ENCODE measurements around the gene CNKSR3. TPM values are rescaled to one million over a fixed set of nuclear protein-coding genes. Genes with fewer than 3 reads are reported as not detected.

Gene CNKSR3
- polyA plus RNA-seq, 1 donor from 2014 or later: 3.0 TPM

GRCh38 chr6:154491567-154492470, 18.7 kb downstream of the CNKSR3 start:
- TF ChIP-seq EP300 (conservative IDR thresholded peaks at IDR 0.05; ENCODE audit: poor library complexity, severe bottlenecking) (no peak), MXI1 (conservative IDR thresholded peaks at IDR 0.05; ENCODE audit: poor library complexity, severe bottlenecking) (no peak), SMC3 (conservative IDR thresholded peaks at IDR 0.05; ENCODE audit: poor library complexity) (no peak), EZH2 (IDR thresholded peaks at IDR 0.05; ENCODE audit: borderline replicate concordance, insufficient read depth, low read length, poor library complexity, severe bottlenecking) (no peak), TAF1 (IDR thresholded peaks at IDR 0.05; ENCODE audit: low read depth) (no peak), CTCF (IDR thresholded peaks at IDR 0.05; ENCODE audit: poor library complexity, severe bottlenecking) (no peak), POLR2AphosphoS5 (IDR thresholded peaks at IDR 0.05) (no peak), REST (IDR thresholded peaks at IDR 0.05; ENCODE audit: borderline replicate concordance) (no peak), RAD21 (conservative IDR thresholded peaks at IDR 0.05) (no peak)
- H3K9me3 ChIP-seq (ENCODE audit: low read length): no peaks in the 10 kb centered on the region

GRCh38 chr6:154489822-154490221, 20.7 kb downstream of the CNKSR3 start:
- Histone ChIP-seq H3K9ac (ENCODE audit: low read length) (no peak overlapping the region), H3K79me2 (replicated peaks; ENCODE audit: insufficient read depth, low read length) (no peaks in the 10 kb centered on the region), H3K27ac (ENCODE audit: low read length) (no peak overlapping the region), H3K9me3 (ENCODE audit: low read length) (no peaks in the 10 kb centered on the region), H3K27me3 (ENCODE audit: insufficient read depth, low read depth, low read length) (no peaks in the 10 kb centered on the region), H3K9me2 (ENCODE audit: insufficient read depth, low read length) (no peaks in the 10 kb centered on the region), H3K4me2 (ENCODE audit: low read length) (no peak overlapping the region), H2AFZ (ENCODE audit: low read depth, low read length) (no peak overlapping the region), H3F3A (ENCODE audit: insufficient read depth, low read length, poor library complexity, severe bottlenecking) (no peaks in the 10 kb centered on the region), H3K4me3 (ENCODE audit: low read length) (no peak overlapping the region), H3K36me3 (ENCODE audit: insufficient read depth, low read length) (no peaks in the 10 kb centered on the region), H4K20me1 (ENCODE audit: insufficient read depth) (no peaks in the 10 kb centered on the region)
- no peak for TF ChIP-seq TAF1 (IDR thresholded peaks at IDR 0.05; ENCODE audit: low read depth)
- TF ChIP-seq POLR2AphosphoS5 (IDR thresholded peaks at IDR 0.05): no peak
- no peak for TF ChIP-seq SMC3 (conservative IDR thresholded peaks at IDR 0.05; ENCODE audit: poor library complexity)
- TF ChIP-seq RAD21 (conservative IDR thresholded peaks at IDR 0.05): no peak
- no peak for TF ChIP-seq CTCF (IDR thresholded peaks at IDR 0.05; ENCODE audit: poor library complexity, severe bottlenecking)
- TF ChIP-seq EZH2 (IDR thresholded peaks at IDR 0.05; ENCODE audit: borderline replicate concordance, insufficient read depth, low read length, poor library complexity, severe bottlenecking): no peak
- TF ChIP-seq MXI1 (conservative IDR thresholded peaks at IDR 0.05; ENCODE audit: poor library complexity, severe bottlenecking): no peak
- no peak for TF ChIP-seq EP300 (conservative IDR thresholded peaks at IDR 0.05; ENCODE audit: poor library complexity, severe bottlenecking)
- no peak for TF ChIP-seq REST (IDR thresholded peaks at IDR 0.05; ENCODE audit: borderline replicate concordance)

More at GRCh38 chr6:154491567-154492470, 18.7 kb downstream of the CNKSR3 start:
- Histone ChIP-seq H3F3A (ENCODE audit: insufficient read depth, low read length, poor library complexity, severe bottlenecking) (no peaks in the 10 kb centered on the region), H4K20me1 (ENCODE audit: insufficient read depth) (no peaks in the 10 kb centered on the region), H3K9me2 (ENCODE audit: insufficient read depth, low read length) (no peaks in the 10 kb centered on the region), H3K4me2 (ENCODE audit: low read length) (no peak overlapping the region), H2AFZ (ENCODE audit: low read depth, low read length) (no peak overlapping the region), H3K36me3 (ENCODE audit: insufficient read depth, low read length) (no peaks in the 10 kb centered on the region), H3K4me3 (ENCODE audit: low read length) (no peak overlapping the region), H3K79me2 (replicated peaks; ENCODE audit: insufficient read depth, low read length) (no peaks in the 10 kb centered on the region), H3K27ac (ENCODE audit: low read length) (no peak overlapping the region), H3K9ac (ENCODE audit: low read length) (no peak overlapping the region), H3K27me3 (ENCODE audit: insufficient read depth, low read depth, low read length) (no peaks in the 10 kb centered on the region)

Measured in neural cell (in vitro differentiated cells).